22Rv1 (cell line): ENCODE measurements around the gene CNNM4.

ENCODE experiments used
- CTCF ChIP-seq: fragments of 450-650 bp; IDR thresholded peaks from 2 replicates; pipeline ENCODE4 v1.5.1; 2017; ENCODE audit warnings: mild to moderate bottlenecking
- ZFX ChIP-seq: fragments of 450-650 bp; IDR thresholded peaks from 2 replicates; pipeline ENCODE4 v1.6.1; 2017; ENCODE audit warnings: antibody characterized with exemption, borderline replicate concordance

- TF ChIP-seq CTCF (no peak), ZFX (no peak)
Measured at GRCh38 chr2:96853321-96853720, 92.6 kb downstream of the CNNM4 start.
